Sigmoid colon (tissue), 7 donors: ENCODE data around the gene CRKL. TPM values are rescaled to one million over a fixed set of nuclear protein-coding genes. Genes with fewer than 3 reads are reported as not detected.

Source experiments
- DNase-seq: peaks from one replicate; pipeline ENCODE4 v3.0.0-alpha.2; 2019
- H3K27ac ChIP-seq, 4 donors: fragments of 200-600 bp; sonication (generic); one replicate each; pipeline ENCODE4 v1.5.1; 2016 to 2019; ENCODE audit warnings: mild to moderate bottlenecking in 1 of 4
- H3K27me3 ChIP-seq, 3 donors: fragments of 200-600 bp; sonication (generic); one replicate each; pipeline ENCODE4 v1.5.1; 2019; ENCODE audit warnings: mild to moderate bottlenecking in 1 of 3
- H3K36me3 ChIP-seq, 4 donors: fragments of 200-600 bp; sonication (generic); one replicate each; pipeline ENCODE4 v1.5.1; 2016 to 2019
- H3K4me1 ChIP-seq, 4 donors: fragments of 200-600 bp; sonication (generic); one replicate each; pipeline ENCODE4 v1.5.1; 2017 to 2019
- H3K4me3 ChIP-seq, 4 donors: fragments of 200-600 bp; sonication (generic); one replicate each; pipeline ENCODE4 v1.5.1; 2017 to 2019; ENCODE audit warnings: mild to moderate bottlenecking in 2 of 4, moderate library complexity in 1 of 4
- H3K9me3 ChIP-seq, 4 donors: fragments of 200-600 bp in 3 of 4; sonication (generic) in 3 of 4; one replicate each; pipeline versions ENCODE4 v1.5.1 to v1.6.1; 2013 to 2019
- EP300 ChIP-seq, 4 donors: sonication (generic); formaldehyde crosslinking; IDR thresholded peaks; one replicate each; pipeline ENCODE4 v1.6.1; 2017; ENCODE audit warnings: antibody characterized with exemption in 4 of 4
- POLR2A ChIP-seq, 2 donors: fragments of 450-650 bp; IDR thresholded peaks; one replicate each; pipeline ENCODE4 v1.6.1; 2016; ENCODE audit warnings: antibody characterized with exemption in 2 of 2, mild to moderate bottlenecking in 2 of 2, moderate library complexity in 2 of 2
- POLR2AphosphoS5 ChIP-seq, 4 donors: sonication (generic); formaldehyde crosslinking; IDR thresholded peaks; one replicate each; pipeline ENCODE4 v1.6.1; 2017; ENCODE audit warnings: antibody characterized with exemption in 4 of 4
- WGBS, 2 donors: extraction: QIAGEN DNeasy Blood & Tissue Kit; methylation state at CpG; one replicate each; pipeline ENCODE4 v1.1.7; 2013; 5-methylcytosine and 5-hydroxymethylcytosine counted together
- intact Hi-C: fragments of 100-400 bp; cut with DNase I; formaldehyde crosslinking; loops from one replicate; pipeline ENCODE4 v1.15.1; 2023
- polyA plus RNA-seq, 3 donors: library from polyadenylated mRNA; stranded (reverse); fragments of 200-250 nt; gene quantifications; one replicate each; pipeline ENCODE4 v1.2.3, GENCODE V29; 2013
- total RNA-seq, 4 donors: library from RNA; depleted of rRNA; stranded (reverse); fragments of >200 nt; gene quantifications; one replicate each; pipeline ENCODE4 v1.1.0, GENCODE V29; 2016
- TF ChIP-seq, protein P1 (sequence below), 4 experiments: fragments of 450-650 bp in 3 of 4; fragments of 200-600 bp in 1 of 4; IDR thresholded peaks; one replicate each; pipeline ENCODE4 v1.5.1; 2016 to 2019; ENCODE audit warnings: antibody characterized with exemption in 4 of 4, mild to moderate bottlenecking in 3 of 4, moderate library complexity in 2 of 4
- donor health status: healthy with polysubstance abuse.
- donor health status: Bipolar disorder and iron deficiency.
- donor health status: healthy.

Gene CRKL
- total and polyA plus RNA-seq, 7 donors: 16.8 to 37.1 (median 35.6) TPM

GRCh38 chr22:20988573-20989322 lies 71.5 kb downstream of the CRKL start:
- Histone ChIP-seq H3K4me3 (no peak overlapping the region), H3K4me1 (peaks cover 0 to 9% (median 3%) of the 10 kb centered on the region in 4 donors), H3K9me3 (no peaks in the 10 kb centered on the region), H3K27me3 (no peaks in the 10 kb centered on the region), H3K36me3 (peaks cover 18 to 86% (median 35%) of the 10 kb centered on the region in 4 donors), H3K27ac (no peak overlapping the region)
- no peak for DNase-seq
- no peak for TF ChIP-seq POLR2AphosphoS5 (IDR thresholded peaks at IDR 0.05)
- no peak for TF ChIP-seq POLR2A (IDR thresholded peaks at IDR 0.05)
- TF ChIP-seq, protein P1, sequence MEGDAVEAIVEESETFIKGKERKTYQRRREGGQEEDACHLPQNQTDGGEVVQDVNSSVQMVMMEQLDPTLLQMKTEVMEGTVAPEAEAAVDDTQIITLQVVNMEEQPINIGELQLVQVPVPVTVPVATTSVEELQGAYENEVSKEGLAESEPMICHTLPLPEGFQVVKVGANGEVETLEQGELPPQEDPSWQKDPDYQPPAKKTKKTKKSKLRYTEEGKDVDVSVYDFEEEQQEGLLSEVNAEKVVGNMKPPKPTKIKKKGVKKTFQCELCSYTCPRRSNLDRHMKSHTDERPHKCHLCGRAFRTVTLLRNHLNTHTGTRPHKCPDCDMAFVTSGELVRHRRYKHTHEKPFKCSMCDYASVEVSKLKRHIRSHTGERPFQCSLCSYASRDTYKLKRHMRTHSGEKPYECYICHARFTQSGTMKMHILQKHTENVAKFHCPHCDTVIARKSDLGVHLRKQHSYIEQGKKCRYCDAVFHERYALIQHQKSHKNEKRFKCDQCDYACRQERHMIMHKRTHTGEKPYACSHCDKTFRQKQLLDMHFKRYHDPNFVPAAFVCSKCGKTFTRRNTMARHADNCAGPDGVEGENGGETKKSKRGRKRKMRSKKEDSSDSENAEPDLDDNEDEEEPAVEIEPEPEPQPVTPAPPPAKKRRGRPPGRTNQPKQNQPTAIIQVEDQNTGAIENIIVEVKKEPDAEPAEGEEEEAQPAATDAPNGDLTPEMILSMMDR (IDR thresholded peaks at IDR 0.05): no peak
- TF ChIP-seq EP300 (IDR thresholded peaks at IDR 0.05): no peak
- intact Hi-C loops: no loop called here
- 94% methylated on average over 16 of the region's 16 CpGs for WGBS, 2 donors

DNA sequence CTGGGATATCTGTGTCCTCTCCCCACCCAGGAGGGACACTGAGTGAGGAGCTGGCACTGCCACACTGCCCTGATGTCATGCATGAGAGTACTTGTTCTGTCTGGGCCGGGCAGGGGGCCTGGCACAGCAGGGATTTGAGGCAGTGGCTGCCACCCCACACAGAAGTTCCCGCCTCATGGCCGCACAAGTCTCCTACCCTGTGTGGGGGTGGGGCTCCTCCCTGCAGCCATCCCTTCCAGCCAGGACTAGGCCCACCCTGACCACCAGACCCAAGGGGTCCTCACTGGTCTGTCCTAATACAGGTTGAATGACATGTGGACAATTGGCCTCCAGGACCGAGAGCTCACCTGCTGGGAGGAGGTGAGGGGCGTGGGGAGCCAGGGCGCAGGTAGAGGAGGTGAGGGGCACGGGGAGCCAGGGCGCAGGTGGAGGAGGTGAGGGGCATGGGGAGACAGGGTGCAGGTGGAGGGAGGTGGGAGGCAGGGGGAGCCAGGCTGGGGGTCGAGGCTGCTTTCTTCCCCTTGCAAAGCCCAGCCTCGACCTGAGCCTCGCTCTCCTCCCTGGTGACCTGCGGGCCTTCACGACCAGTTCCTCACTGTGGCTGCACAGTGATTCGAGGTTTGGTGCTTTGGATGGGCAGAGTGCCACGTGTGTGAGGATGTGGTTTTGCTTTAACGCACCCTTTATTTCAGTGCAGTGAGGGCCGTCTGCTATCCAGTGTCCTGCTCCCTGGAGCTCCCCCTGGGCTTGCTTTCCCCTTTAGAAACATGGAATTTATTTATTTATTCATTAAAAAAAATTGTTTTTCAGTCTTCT lies 72.3 kb downstream of the CRKL start:
- Histone ChIP-seq H3K9me3 (no peaks in the 10 kb centered on the region), H3K36me3 (peaks cover 18 to 88% (median 38%) of the 10 kb centered on the region in 4 donors)

GRCh38 chr22:20990184-20991180 lies 73.3 kb downstream of the CRKL start:
- DNase-seq: no peak
- intact Hi-C loops: no loop called here
- H3K36me3 ChIP-seq: peaks cover 18 to 88% (median 37%) of the 10 kb centered on the region in 4 donors

More for the DNA sequence above, 72.3 kb downstream of the CRKL start:
- DNase-seq: no peak
- TF ChIP-seq, protein P1 (IDR thresholded peaks at IDR 0.05): no peak
- TF ChIP-seq POLR2A (IDR thresholded peaks at IDR 0.05) (no peak), EP300 (IDR thresholded peaks at IDR 0.05) (no peak), POLR2AphosphoS5 (IDR thresholded peaks at IDR 0.05) (no peak)
- WGBS, 2 donors: 60 to 70% methylated on average over 17 of the region's 17 CpGs
- Histone ChIP-seq H3K27me3 (no peaks in the 10 kb centered on the region), H3K4me3 (no peak overlapping the region), H3K27ac (no peak overlapping the region), H3K4me1 (peaks cover 0 to 1% (median 0%) of the 10 kb centered on the region in 4 donors)
- intact Hi-C loops: no loop called here

More at GRCh38 chr22:20990184-20991180, 73.3 kb downstream of the CRKL start:
- no peak overlapping the region for H3K4me3 ChIP-seq
- no peaks in the 10 kb centered on the region for H3K9me3 ChIP-seq
- TF ChIP-seq, protein P1 (IDR thresholded peaks at IDR 0.05): no peak
- TF ChIP-seq POLR2AphosphoS5 (IDR thresholded peaks at IDR 0.05) (no peak), POLR2A (IDR thresholded peaks at IDR 0.05) (no peak), EP300 (IDR thresholded peaks at IDR 0.05) (no peak)
- 90% methylated on average over 21 of the region's 21 CpGs for WGBS, 2 donors
- no peak overlapping the region for H3K27ac ChIP-seq
- H3K4me1 ChIP-seq: no peaks in the 10 kb centered on the region
- no peaks in the 10 kb centered on the region for H3K27me3 ChIP-seq
